ENCODE measurements around the gene ALDH4A1.
A peak's percentile ranks its signal among the peaks of the same experiment; 100 is the strongest.

Gene ALDH4A1

DNA sequence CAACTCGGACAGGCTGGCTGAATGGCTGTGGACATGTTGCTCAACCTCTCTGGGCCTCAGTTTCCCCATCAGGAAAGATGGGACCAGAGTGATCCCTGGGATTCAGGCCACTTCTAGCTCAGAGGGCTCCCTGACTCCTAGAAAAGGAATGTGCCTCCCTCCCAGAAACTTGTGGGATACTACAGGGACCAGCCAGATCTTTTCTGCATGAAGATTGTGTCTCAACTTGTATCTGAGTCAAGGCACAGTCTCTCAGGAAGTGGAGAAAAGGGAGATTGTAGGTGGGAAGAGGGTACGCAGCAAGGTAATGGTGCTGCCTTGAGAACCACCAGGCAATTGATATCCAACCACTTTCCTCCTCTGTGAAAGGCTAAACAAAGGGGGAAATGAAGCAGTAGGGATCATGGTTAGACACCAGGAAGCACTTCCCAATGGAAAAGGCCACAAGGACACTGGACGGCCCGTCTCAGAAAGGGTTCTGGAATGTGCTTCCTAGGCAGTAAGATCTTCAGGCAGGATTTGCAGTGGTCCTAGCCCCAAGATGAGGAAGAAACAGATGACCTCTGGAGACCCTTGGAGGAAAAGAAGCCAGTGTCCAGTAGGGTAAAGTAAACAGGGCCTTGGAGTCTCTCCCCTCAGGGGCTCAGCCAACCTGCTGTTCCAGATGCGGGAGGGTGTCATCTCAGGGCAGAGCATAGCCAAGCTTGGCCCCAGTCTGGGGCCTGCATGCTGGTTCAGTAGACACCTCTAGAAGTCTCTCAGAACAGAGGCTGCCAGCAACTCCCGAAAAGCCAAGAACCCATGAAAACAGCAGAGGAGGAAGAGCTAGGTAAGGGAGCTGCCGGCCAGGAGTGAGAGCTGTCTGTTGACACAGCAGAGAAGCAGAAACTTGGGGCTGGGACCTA is 37.3 kb upstream of the ALDH4A1 start:
- DNase-seq: no peak

DNA sequence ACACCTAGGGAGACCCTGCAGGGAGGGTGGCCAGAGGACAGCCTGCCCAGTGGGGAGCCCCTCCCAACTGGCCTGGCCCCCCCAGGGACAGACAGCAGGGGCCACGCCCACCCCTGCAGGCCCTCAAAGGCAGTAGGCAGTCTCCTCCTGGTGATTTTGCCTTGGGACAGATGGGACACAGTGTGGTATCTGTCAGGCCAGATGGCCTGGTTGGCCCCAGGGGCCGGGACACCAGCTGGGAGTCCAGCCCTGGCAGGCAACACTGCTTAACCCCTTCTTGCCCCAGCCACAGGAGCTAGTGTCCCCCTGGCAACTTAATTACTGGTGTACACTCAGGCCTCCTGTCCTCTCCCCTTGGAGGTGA is 36.3 kb upstream of the ALDH4A1 start:
- peak; percentile 42 for DNase-seq

DNA sequence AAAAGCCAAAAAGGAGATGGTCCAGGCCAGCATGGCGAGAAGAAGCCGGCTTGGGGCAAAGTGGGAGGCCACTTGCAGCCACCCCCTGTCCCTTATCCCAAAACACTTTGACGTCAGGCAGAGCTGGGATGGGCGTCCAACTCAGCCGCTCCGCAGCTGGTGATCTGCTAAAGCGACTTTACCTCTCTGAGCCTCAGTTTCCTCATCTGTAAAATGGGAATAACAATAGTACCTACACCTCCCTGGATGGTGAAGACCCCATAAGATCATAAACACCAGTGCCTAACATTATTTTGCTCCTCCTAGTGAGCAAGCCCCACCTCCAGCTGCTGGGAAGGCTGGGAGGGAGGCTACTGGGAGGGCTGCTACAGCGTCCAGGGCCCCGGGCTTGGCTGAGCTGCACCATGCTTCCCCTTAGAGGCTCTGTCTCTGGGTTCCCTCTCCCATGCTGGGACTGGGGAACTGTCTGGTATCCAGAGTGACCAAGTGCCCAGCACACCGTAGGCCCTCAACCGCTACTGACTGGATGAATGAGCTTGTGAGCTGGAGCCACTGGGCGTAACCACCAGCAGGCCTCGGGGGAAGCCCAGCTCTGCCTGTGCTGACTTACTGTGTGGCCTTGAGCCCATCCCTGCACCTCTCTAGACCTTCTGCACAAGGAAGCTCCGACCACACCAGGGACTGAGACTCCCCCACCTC is 35.8 kb upstream of the ALDH4A1 start:
- DNase-seq: no peak

DNA sequence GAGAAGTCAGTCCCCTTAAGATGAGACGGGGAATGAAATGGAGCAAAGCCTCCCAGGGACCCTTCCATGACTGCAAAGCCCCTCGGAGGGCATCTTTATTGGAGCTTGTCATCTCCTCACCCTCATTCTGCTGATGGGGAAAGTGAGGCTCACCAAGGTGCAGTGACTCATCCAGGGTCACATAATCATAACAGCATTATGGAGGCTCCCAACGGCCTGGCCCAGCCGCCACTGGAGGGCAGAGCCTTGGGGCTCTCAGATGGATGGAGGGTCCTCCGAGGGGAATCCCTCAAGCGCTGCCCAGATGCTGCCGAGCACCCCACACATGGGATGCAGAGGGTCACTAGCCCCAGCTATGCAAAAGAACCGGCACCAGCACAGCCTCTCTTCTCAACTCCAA is 35.2 kb upstream of the ALDH4A1 start:
- no peak for DNase-seq

DNA sequence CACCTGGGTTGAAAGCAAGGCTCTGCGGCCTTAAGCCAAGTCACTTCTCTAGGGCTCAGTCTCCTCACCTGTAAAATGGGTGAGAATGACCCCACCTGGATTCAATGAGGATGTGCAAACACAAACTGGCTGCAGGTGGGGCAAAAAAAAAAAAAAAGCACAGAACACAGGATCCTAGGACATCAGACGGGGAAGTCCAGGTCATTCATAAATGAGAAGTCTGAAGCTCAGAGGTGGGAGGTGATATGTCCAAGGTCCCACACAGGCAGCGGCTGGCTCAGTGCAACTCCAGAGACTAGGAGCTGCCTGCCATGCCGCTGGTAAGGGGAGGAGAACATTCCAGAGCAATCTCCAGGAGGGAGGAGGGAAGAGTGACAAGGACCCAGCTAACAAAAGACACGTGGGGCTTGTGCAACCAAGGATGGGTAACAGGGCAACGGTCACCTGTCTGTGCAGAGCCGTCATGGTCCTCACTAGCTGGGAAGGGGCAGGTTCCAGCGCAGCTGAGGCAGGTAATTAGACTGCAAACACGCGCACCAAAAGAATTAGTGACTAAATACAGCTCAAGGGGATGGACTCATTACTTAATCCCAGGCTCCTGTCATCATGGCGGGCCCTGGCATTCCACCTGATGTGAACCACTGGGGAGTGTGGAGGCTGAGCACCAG is 34.6 kb upstream of the ALDH4A1 start:
- no peak for DNase-seq

DNA sequence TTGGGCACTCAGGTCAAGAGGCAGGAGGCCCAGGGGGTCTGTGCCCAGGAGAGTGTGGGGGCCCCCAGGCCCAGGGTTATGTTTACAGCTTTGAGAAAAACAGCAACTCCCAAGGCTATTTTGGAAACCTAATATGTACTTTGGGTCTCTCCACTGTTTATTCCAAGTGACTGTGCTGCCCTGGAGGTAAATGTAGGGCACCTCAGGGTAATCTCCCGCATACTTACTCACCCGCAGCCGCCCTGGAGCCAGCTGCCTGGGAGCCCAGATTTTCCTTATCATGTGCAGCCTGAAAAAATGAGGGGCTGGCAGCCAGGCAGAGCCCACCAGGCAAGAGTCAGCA is 34.1 kb upstream of the ALDH4A1 start:
- DNase-seq: no peak

DNA sequence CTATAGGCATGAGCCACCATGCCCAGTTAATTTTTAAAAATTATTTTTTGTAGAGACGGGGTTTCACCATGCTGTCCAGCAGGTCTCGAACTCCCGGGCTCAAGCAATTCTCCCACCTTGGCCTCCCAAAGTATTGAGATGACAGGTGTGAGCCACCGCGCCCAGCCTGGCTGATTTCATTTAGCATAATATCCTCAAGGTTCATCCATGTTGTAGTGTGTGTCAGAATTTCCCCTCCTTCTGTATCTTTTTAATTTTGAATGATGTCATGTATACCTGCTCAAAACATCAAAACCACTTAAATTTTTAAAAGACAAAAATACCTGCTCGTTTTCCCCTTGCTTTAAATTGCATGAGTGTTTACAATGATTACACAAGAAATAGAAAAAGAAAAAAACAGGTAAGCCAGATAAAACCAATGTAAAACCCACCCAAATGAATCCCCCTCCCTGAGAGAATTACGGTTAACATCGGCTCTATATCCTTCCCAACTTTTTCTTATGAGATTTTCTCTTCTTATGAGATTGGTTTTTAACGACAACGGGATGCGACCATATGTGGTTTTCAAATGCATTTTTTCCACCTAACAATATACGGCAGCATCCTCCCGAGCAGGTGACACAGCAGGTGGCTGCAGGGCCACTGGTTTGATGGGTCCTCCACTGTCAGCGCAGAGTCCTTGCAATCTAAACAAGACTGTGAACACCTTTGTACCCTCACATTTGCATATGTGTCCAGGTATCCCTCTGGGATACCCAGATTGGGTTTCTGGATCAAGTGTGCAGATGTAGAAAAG is 32.0 kb upstream of the ALDH4A1 start:
- no peak for DNase-seq

DNA sequence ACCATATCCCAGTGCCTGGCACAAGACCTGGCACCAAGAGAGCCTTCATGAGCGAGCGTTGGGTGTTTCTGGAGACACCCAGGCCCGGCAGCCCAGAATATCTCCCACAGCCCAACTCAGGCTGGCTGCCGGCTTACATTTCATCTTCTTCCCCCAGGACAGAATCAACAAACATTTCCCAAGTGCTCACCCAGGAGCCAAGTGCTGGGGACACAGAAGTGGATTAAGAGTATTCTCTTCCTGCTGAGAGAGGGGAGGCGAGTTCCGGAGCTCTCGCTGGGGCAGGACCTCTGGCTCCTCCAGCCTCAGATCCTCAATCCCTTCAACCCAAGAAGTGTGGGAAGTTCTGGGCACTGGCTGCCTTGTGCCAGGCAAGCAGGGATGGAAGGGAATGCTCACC is 30.5 kb upstream of the ALDH4A1 start:
- no peak for DNase-seq

DNA sequence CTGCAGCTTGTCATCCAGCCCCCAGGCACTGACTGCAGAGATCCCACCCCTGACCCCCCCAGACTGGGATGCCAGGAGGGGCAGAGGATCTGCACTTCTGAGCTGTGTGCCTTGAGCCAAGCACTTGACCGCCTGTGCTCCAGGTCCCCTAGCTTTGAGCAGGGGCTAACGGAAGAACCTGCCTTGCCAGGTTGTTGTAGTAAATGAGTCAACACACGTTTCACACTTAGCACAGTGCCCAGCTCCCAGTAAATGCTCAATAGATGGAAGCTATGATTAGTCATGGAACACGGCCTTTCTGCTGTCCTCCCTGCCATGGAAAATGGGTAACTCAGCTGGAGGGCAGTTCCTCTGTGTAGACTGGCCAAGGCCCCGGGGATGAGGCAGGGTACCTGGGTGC is 30.0 kb upstream of the ALDH4A1 start:
- no peak for DNase-seq

DNA sequence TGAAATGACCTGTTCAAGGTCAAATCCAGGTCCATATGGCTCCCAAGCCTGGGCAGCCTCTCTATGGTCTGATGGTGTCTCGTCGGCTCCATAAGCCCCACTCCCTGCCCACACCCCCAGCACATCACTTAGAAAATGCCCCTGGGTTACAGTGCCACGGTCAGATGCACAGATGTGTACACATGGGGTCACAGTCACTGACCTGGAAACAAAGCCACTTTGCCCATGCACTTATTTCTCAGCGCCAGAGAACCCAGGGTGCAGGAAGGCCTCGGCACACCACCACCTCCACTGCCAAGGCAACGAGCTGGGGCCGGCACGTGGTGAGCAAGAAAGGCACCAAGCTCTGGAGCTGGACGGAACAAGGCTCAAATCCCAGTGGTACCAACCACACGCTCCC is 29.4 kb upstream of the ALDH4A1 start:
- DNase-seq: no peak

DNA sequence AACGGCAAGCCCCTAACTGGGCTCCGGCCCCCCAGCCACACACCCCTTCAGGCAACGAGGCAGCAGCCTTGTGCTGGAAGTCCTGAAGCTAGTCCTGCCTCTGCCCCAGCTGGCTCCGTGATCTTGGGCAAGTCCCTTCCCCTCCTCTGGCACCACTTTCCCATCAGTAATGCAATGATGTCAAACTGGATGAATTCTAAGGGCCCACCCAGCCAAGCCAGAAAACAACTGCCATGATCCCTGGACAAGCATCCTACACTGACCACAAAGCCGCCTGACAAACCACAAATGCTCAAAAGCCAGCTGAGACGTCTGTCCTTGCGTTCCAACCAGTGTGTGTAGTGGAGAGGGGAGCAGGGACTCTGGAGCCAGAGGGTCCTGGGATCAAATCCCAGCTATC is 27.3 kb upstream of the ALDH4A1 start:
- DNase-seq: no peak

DNA sequence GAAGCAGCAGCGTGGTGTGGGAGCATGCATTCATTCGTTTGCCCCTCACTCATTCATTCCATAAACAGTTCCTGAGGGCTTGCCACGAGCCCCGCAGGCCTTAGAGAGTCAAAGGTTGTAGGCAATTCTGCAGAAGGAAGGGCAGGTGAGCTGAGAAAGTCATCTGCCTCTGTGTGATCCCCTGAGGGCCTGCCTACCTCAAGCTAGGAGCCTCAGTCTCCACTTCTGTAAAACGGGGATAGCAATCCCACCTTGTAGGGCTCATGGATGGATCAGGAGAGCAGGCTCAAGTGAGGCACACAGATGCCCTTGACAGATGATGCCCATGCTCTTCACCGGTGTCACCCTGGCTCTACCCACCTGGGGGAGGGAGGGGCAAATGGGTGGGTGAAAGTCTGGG is 26.6 kb upstream of the ALDH4A1 start:
- no peak for DNase-seq

DNA sequence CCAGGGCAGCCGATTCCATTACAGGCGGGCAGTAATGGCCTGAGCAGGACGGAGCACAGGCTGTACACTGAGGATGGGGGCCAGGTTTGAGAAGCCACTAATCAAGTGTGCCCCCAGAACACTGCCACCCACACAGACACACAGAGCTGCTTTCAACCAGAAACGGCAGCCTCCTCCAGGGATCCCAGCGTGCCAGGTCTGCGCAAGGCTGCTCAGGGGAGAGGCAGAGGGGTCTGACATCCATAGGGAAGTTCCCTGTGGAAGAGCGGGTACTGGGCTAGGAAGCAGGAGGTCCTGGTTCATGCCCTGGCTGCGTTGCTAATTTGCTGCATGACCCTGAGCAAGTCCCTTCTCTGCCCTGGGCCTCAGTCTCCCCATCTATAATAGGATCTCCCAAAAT is 26.1 kb upstream of the ALDH4A1 start:
- no peak for DNase-seq

DNA sequence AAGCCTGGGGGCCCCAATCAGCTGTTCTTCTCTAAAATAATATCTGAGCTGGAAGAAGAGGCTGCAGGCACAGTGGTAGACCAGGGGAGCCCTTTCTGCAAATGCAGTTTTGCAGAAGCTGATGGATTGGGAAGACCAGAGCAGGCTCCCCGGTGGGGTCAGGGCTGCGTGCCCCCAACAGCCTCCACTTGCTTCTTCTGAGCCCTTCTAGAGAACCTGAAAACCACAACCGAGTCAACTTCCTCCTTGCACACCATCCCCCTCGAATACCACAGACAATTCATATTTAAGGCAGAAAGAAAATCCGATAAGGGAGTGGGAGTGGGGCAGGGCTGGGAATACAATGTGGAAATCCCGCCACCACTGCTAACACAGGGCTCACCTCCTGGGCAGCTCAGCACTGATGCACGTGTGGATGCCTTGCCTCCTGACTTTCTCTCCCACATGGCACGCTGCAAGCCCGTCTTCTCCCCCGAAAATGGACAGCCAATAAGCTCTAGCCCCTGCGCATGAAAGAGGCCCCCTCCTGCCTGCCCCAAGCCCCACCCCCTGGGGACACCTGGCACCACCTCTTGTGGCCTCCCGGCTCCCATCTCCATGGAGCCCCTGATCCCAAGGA is 25.4 kb upstream of the ALDH4A1 start:
- DNase-seq: no peak

DNA sequence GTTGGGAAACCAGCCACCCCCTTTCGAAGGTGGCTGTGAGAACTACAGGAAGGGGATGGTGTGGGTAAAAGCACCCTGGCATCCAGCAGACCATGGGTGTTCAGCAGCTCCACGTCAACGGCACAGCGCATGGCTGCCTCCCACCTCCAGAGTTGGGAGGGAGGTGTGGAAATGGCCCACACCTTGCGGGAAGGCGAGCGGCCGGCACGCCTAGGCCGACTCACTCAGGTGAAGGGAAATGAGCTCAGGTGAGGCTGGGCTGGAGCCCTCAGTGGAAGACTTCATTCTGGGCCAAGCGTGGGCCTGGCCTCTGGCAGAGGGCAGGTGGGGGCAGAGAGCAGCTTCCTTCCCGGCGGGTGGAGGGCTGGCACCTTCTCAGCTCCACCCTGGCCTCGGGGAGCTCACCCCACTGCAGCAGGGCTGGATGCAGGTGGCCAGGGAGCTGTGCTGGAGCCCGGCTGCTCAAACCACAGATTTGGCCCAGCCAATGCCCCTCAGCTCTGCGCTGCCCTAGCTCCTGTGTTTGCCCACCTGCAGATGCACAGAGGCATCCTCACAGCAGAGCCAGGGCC is 24.8 kb upstream of the ALDH4A1 start:
- no peak for DNase-seq

DNA sequence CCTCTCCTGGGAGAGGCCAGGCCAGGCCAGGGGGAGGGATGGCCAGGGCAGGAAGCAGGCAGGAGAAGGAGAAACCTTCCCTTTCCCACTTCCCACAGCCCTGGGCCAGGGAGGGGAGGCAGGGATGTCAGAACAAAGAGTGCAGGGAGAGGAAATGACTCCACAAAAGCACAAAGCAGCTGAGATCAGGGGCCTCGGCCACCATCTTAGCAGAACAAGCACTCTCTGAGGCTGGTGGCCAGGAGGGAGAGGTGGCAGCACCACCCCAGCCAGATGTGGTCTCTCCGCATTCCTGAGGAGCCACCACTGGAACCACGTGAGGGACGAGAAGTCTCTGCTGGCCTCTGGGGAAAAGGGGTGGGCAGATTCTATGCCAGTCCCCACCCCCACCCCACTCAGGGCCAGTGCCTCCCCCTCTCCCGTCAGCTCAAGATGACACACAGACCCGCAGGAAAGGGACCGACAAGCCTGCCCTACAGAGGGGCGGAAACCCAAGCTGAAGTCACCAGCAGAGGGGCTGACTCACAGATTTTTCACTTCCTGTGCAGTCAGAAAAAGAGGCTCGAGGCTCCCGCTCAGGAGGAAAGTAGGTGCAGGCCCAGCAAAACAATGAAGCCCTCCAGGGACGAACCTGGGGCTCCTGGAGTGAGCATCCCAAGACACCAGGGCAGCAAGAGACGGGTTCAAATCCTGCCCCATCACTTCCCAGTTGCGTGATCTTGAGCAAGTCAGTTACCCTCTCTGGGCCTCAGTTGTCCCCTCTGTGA is 24.1 kb upstream of the ALDH4A1 start:
- DNase-seq: no peak

DNA sequence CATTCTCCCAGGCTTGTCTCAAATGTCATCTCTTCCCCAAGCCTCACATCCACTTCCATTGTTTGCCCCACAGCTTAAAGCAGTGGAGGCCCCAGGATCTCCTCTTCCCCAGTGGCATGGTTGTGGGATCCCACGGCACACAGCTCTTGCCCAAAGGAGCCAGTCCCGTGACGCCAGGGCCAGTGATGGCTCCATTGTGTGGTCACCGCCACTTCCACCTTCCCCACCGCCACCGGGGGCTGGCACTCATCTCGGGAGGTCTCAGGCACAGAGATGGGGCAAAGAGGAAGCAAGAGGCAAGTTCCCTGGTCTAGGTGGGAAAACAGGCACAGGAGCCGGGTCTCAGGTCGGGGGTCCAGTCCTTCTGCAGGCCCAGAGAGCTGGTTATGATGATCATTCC is 22.9 kb upstream of the ALDH4A1 start:
- no peak for DNase-seq

DNA sequence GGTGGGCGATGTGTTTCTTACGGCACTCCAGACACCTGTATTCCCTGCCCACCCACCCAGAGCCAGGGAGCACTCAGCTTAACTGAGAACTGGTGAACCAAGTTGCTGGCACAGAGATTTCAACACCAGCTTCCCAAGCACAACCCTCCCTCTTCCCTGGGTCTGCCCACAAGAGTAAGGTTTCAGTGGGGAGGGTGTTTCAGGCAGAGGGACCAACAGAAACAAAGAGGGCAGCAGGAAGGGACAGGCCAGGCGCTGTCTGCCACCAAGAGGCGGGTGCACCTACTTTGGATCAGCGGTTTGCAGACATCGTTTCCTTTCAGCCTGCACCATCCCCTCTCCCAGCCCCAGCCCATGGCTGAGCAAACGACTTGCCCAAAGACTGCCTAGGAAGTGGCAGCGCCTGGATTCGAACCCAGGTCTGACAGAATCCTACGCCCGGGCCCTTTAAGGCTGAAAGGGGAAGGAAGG is 21.9 kb upstream of the ALDH4A1 start:
- DNase-seq: peak; percentile 17

DNA sequence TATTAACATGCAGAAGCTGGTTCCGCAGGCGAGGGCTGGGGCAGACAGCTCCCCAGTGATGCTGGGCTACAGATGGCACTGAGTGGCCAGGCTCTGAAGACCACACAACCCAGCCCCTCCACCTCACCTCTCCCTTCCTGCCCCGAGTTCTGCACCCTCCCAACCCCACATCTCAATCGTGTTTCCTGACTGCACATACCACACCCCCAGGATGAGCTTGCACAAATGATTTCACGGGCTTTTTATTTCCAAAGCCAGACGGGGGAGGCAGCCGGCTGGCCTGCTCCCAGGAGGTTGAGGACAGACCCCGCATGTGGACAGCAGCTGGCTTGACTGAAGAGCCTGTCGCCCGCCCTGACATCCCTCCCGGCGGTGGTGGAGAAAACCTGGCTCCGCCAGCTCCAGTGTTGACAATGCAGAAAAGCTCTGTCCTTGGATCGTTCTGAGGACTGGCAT is 21.4 kb upstream of the ALDH4A1 start:
- no peak for DNase-seq

DNA sequence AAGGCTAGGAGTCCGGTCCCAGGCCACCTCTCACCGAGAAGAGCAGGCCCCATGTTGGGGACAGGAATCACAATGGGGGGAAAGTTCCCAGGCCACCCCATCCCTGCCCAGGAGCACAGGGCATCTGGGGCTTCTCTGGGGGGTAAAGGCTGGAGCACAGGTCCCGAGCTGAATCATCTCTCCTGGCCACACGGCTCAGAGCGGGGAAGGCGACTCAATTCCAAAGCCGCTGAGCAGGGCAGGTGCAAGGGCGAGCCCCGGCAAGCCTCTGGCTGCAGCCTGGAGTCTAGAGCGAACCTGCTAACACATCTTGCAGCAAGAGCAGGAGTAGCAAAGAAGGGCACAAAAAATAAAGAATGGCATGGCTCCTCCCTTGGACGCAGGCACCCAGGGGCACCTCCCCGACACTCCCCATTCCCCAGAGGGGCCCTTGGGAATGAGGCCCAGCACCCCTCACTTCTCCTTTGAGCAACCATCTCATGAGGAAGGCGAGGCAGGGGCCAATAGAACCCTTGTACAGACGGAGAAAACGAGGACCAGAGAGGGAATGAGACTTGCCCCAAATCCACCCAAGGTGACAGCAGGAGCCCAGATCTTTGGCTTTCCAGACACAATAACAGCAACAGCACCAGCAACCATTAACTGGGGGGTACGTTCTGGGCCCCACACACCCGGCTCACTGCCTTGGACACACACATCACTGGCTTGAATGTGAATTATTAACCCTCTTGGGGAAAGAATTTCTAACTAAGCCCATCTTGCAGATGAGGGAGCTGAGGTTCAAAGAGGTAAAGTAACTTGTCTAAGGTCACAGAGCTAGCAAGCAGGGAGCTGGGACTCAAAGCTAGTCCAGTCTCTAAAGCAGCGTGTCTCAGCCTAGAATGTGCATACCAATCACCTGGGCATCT is 20.7 kb upstream of the ALDH4A1 start:
- DNase-seq: no peak
